Measurements from ENCODE around the gene ST3GAL4. TPM values are rescaled to one million over a fixed set of nuclear protein-coding genes. Genes with fewer than 3 reads are reported as not detected.
"Not testable (repeated sequence)": the region's sequence is repeated elsewhere in the genome, so short reads cannot be mapped to it uniquely, and the experiment has no call there.

ST3GAL4 gene
- total RNA-seq, 2 donors from 2014 or later, result 57.1 to 109 TPM

GRCh38 chr11:126357969-126358762 is 2.7 kb downstream of the ST3GAL4 start:
- ATAC-seq (no peak), DNase-seq (no peak)
- intact Hi-C loops (cut with DNase I), result loop anchor here in 1 of 2 donors (5.0 kb wide), 2 partner anchors 34 to 59 kb away; no protein-coding TSS in a partner anchor

- no peak for ATAC-seq
- DNase-seq, result no peak
- intact Hi-C loops (cut with DNase I), result loop anchor here in 1 of 2 donors (5.0 kb wide), 2 partner anchors 34 to 59 kb away; no protein-coding TSS in a partner anchor
Observed at GRCh38 chr11:126358763-126359160, 3.3 kb downstream of the ST3GAL4 start.

- ATAC-seq, result peak; percentile 40 to 50
- intact Hi-C loops (cut with DNase I), result loop anchor here in 1 of 2 donors (5.0 kb wide), 2 partner anchors 33 to 58 kb away; no protein-coding TSS in a partner anchor
- DNase-seq, result peak; percentile 83
Observed at GRCh38 chr11:126359431-126360048, 4.1 kb downstream of the ST3GAL4 start.

- DNase-seq, result peak; percentile 32
- intact Hi-C loops (cut with DNase I), result no loop called here
- ATAC-seq, result no peak
Observed at GRCh38 chr11:126360049-126360446, 4.6 kb downstream of the ST3GAL4 start.

- intact Hi-C loops (cut with DNase I), result no loop called here
- no peak for DNase-seq
- no peak for ATAC-seq
Observed at GRCh38 chr11:126361400-126361799, 5.9 kb downstream of the ST3GAL4 start.

- DNase-seq (no peak), ATAC-seq (no peak)
- intact Hi-C loops (cut with DNase I), result no loop called here
Observed at GRCh38 chr11:126362879-126363655, 7.6 kb downstream of the ST3GAL4 start.

GRCh38 chr11:126363706-126364248 is 8.3 kb downstream of the ST3GAL4 start:
- DNase-seq, result no peak
- no peak for ATAC-seq
- intact Hi-C loops (cut with DNase I), result no loop called here

GRCh38 chr11:126364735-126365134 is 9.2 kb downstream of the ST3GAL4 start:
- DNase-seq; ATAC-seq; intact Hi-C loops (cut with DNase I): not testable (repeated sequence)

- intact Hi-C loops (cut with DNase I); DNase-seq: not testable (repeated sequence)
- ATAC-seq, result peak in 1 of 2 donors; percentile 4
Observed at GRCh38 chr11:126365508-126365907, 10.0 kb downstream of the ST3GAL4 start.

- ATAC-seq (peak; percentile 27 to 31), DNase-seq (no peak)
- intact Hi-C loops (cut with DNase I), result no loop called here
Observed at GRCh38 chr11:126366064-126366822, 10.8 kb downstream of the ST3GAL4 start.

GRCh38 chr11:126366823-126367654 is 11.6 kb downstream of the ST3GAL4 start:
- DNase-seq; intact Hi-C loops (cut with DNase I): not testable (repeated sequence)
- ATAC-seq, result peak; percentile 49 to 61

GRCh38 chr11:126367806-126368205 is 12.3 kb downstream of the ST3GAL4 start:
- intact Hi-C loops (cut with DNase I); DNase-seq; ATAC-seq: not testable (repeated sequence)

GRCh38 chr11:126368336-126369119 is 13.0 kb downstream of the ST3GAL4 start:
- intact Hi-C loops (cut with DNase I); ATAC-seq; DNase-seq: not testable (repeated sequence)

GRCh38 chr11:126370016-126370415 is 14.5 kb downstream of the ST3GAL4 start:
- ATAC-seq (no peak), DNase-seq (no peak)
- intact Hi-C loops (cut with DNase I), result no loop called here

GRCh38 chr11:126371595-126371994 is 16.1 kb downstream of the ST3GAL4 start:
- no peak for DNase-seq
- no peak for ATAC-seq
- intact Hi-C loops (cut with DNase I), result no loop called here

- intact Hi-C loops (cut with DNase I); DNase-seq: not testable (repeated sequence)
- ATAC-seq, result peak; percentile 81 to 92
Observed at GRCh38 chr11:126373389-126374066, 18.0 kb downstream of the ST3GAL4 start.

Data from left cardiac atrium (tissue), 4 donors.